HG03097 (cell line): Measurements from ENCODE around the gene ATP8B1.
A peak's percentile ranks its signal among the peaks of the same experiment; 100 is the strongest.

Experiments
- ATAC-seq: cut with Tn5 transposase; IDR thresholded peaks from one replicate; pipeline ENCODE4 v1.9.1; 2021; ENCODE audit not compliant: unreplicated experiment, low FRiP score

Gene ATP8B1

GRCh38 chr18:57794951-57795728 lies 8.0 kb downstream of the ATP8B1 start:
- ATAC-seq = no peak

GRCh38 chr18:57793302-57793986 lies 9.7 kb downstream of the ATP8B1 start:
- no peak for ATAC-seq

GRCh38 chr18:57792631-57793301 lies 10.3 kb downstream of the ATP8B1 start:
- ATAC-seq = no peak

- ATAC-seq = no peak
Observed at GRCh38 chr18:57791911-57792310, 11.2 kb downstream of the ATP8B1 start.

- ATAC-seq = no peak
Observed at GRCh38 chr18:57791192-57791591, 11.9 kb downstream of the ATP8B1 start.

- ATAC-seq = no peak
Observed at GRCh38 chr18:57790316-57790715, 12.8 kb downstream of the ATP8B1 start.

GRCh38 chr18:57789759-57790158 lies 13.4 kb downstream of the ATP8B1 start:
- no peak for ATAC-seq

- no peak for ATAC-seq
Observed at GRCh38 chr18:57789090-57789489, 14.0 kb downstream of the ATP8B1 start.

GRCh38 chr18:57787068-57787685 lies 15.9 kb downstream of the ATP8B1 start:
- no peak for ATAC-seq

- no peak for ATAC-seq
Observed at GRCh38 chr18:57785751-57786437, 17.2 kb downstream of the ATP8B1 start.

- no peak for ATAC-seq
Observed at GRCh38 chr18:57784801-57785114, 18.4 kb downstream of the ATP8B1 start.

- ATAC-seq = no peak
Observed at GRCh38 chr18:57784034-57784800, 18.9 kb downstream of the ATP8B1 start.

GRCh38 chr18:57782049-57782448 lies 21.1 kb downstream of the ATP8B1 start:
- ATAC-seq = no peak

- ATAC-seq = peak; percentile 83
Observed at GRCh38 chr18:57780706-57781347, 22.3 kb downstream of the ATP8B1 start.

- ATAC-seq = no peak
Observed at GRCh38 chr18:57780318-57780705, 22.8 kb downstream of the ATP8B1 start.

- ATAC-seq = no peak
Observed at GRCh38 chr18:57776767-57777166, 26.3 kb downstream of the ATP8B1 start.

- no peak for ATAC-seq
Observed at GRCh38 chr18:57776354-57776753, 26.8 kb downstream of the ATP8B1 start.

- ATAC-seq = no peak
Observed at GRCh38 chr18:57775937-57776336, 27.2 kb downstream of the ATP8B1 start.

GRCh38 chr18:57772387-57772799 lies 30.7 kb downstream of the ATP8B1 start:
- no peak for ATAC-seq
